ENCODE data around the gene TNFRSF4.

- TF ChIP-seq PRDM15 (CRISPR knock-in tag; IDR thresholded peaks at IDR 0.05): no peak
- no peak for TF ChIP-seq EZH2 (IDR thresholded peaks at IDR 0.05; ENCODE audit: borderline replicate concordance, control insufficient read depth, low read depth, low read length)
- no peak for TF ChIP-seq MAX (IDR thresholded peaks at IDR 0.05; ENCODE audit: low read depth, low read length)
- no peak for TF ChIP-seq EP300 (IDR thresholded peaks at IDR 0.05; ENCODE audit: borderline replicate concordance in 1 of 2, control insufficient read depth in 1 of 2, low read depth in 2 of 2, low read length in 2 of 2)
- TF ChIP-seq ZBTB4 (CRISPR knock-in tag; IDR thresholded peaks at IDR 0.05): no peak
- no peak for TF ChIP-seq ATF3 (IDR thresholded peaks at IDR 0.05; ENCODE audit: borderline replicate concordance, extremely low read depth, low read depth, low read length)
- TF ChIP-seq FOS (IDR thresholded peaks at IDR 0.05; ENCODE audit: borderline replicate concordance, extremely low read depth, insufficient read length): no peak
- no peak for TF ChIP-seq ZBTB40 (IDR thresholded peaks at IDR 0.05; ENCODE audit: borderline replicate concordance)
- TF ChIP-seq BHLHE40 (IDR thresholded peaks at IDR 0.05; ENCODE audit: borderline replicate concordance in 1 of 2, low read depth in 2 of 2, low read length in 1 of 2): no peak
- TF ChIP-seq GABPA (IDR thresholded peaks at IDR 0.05; ENCODE audit: low read depth): no peak
- TF ChIP-seq SP1 (IDR thresholded peaks at IDR 0.05; ENCODE audit: low read depth, low read length): no peak
- TF ChIP-seq RAD21 (IDR thresholded peaks at IDR 0.05; ENCODE audit: insufficient read depth, low read depth, low read length): no peak
- TF ChIP-seq JUND (IDR thresholded peaks at IDR 0.05; ENCODE audit: low read depth, low read length): no peak
Observed at GRCh38 chr1:1223891-1224290, 9.9 kb upstream of the TNFRSF4 start.
